HCT116 (cell line): ENCODE results near the gene MRPS5. TPM values are rescaled to one million over a fixed set of nuclear protein-coding genes. Genes with fewer than 3 reads are reported as not detected.

Experiments used
- ATAC-seq: fragments of 200-7000 bp; cut with Tn5 transposase; 2 replicates; pipeline ENCODE4 v1.9.1; 2020; ENCODE audit warnings: mild to moderate bottlenecking, moderate library complexity
- BruUV-seq: library from RNA; stranded (reverse); fragments of 400-500 nt; replicated peaks from 2 replicates; lab custom pipeline; 2021; lab: Mats Ljungman, UMichigan
- CTCF ChIA-PET: fragments of 300-600 bp; sonication (Branson Sonifier 250); formaldehyde crosslinking; loops from one replicate; lab custom pipeline; 2021; ENCODE audit warnings: antibody characterized with exemption; lab: Charles Lee
- POLR2A ChIA-PET: fragments of 300-600, 350-600 bp; sonication (Branson Sonifier 250); formaldehyde crosslinking; loops from one replicate; lab custom pipeline; 2021; ENCODE audit warnings: antibody characterized with exemption; lab: Charles Lee
- RAD21 ChIA-PET, 2 experiments: fragments of 300-600 bp; sonication (Branson Sonifier 250); formaldehyde crosslinking; loops; one replicate each; lab custom pipeline; 2023; ENCODE audit warnings: low total read pairs in 2 of 2; ENCODE audit not compliant: uncharacterized antibody in 2 of 2, unreplicated experiment in 2 of 2, low non-redundant PET in 1 of 2; lab: Charles Lee
- DNase-seq: peaks from one replicate; pipeline ENCODE4 v3.0.0-alpha.2; 2010; ENCODE audit warnings: low read depth, low spot score
- H2AFZ ChIP-seq: fragments of 200-600 bp; shearing (Covaris generic), sonication (generic); 2 replicates; pipeline ENCODE4 v1.6.1; 2017; ENCODE audit warnings: low read depth, mixed run types, mixed read lengths, antibody characterized with exemption, low read length; ENCODE audit not compliant: poor library complexity, severe bottlenecking
- H3K27ac ChIP-seq: 2 replicates; pipeline ENCODE4 v1.5.1; 2012; ENCODE audit warnings: low read depth, low read length
- H3K27me3 ChIP-seq: fragments of 200-600 bp; sonication (generic); 2 replicates; pipeline ENCODE4 v1.6.1; 2016; ENCODE audit warnings: mixed run types, low read length, mixed read lengths; ENCODE audit not compliant: insufficient read depth
- H3K36me3 ChIP-seq, 2 experiments: fragments of 200-500 bp in 1 of 2; fragments of 200-600 bp in 1 of 2; sonication (Bioruptor generic) in 1 of 2; sonication (generic) in 1 of 2; 2 replicates each; pipeline versions ENCODE4 v1.5.1 to v1.6.1; 2014 to 2016; ENCODE audit warnings: low read length in 2 of 2, inconsistent platforms in 1 of 2, mixed read lengths in 1 of 2, mixed run types in 1 of 2; ENCODE audit not compliant: insufficient read depth in 2 of 2, control insufficient read depth in 1 of 2
- H3K4me1 ChIP-seq, 2 experiments: fragments of 200-600 bp in 1 of 2; sonication (generic) in 1 of 2; 2 replicates each; pipeline versions ENCODE4 v1.5.1 to v1.6.1; 2012 to 2017; ENCODE audit warnings: low read length in 2 of 2, inconsistent platforms in 1 of 2, mild to moderate bottlenecking in 1 of 2, mixed read lengths in 1 of 2, mixed run types in 1 of 2, moderate library complexity in 1 of 2; ENCODE audit not compliant: insufficient read depth in 2 of 2, control insufficient read depth in 1 of 2
- H3K4me2 ChIP-seq: fragments of 200-600 bp; sonication (generic); 2 replicates; pipeline ENCODE4 v1.6.1; 2017; ENCODE audit warnings: mixed run types, low read length, mixed read lengths
- H3K4me3 ChIP-seq, 2 experiments: fragments of 200-600 bp in 1 of 2; sonication (generic) in 1 of 2; replicated peaks in 1 of 2; 2 replicates each; pipeline ENCODE4 v1.5.1; 2011 to 2016; ENCODE audit warnings: low read length in 2 of 2, control low read depth in 1 of 2, low read depth in 1 of 2, mild to moderate bottlenecking in 1 of 2, mixed read lengths in 1 of 2, mixed run types in 1 of 2
- H3K79me2 ChIP-seq: fragments of 200-600 bp; sonication (generic); 2 replicates; pipeline ENCODE4 v1.6.1; 2017; ENCODE audit warnings: mild to moderate bottlenecking, mixed run types, low read length, moderate library complexity, mixed read lengths; ENCODE audit not compliant: insufficient read depth
- H3K9ac ChIP-seq: fragments of 200-600 bp; sonication (generic); 2 replicates; pipeline ENCODE4 v1.6.1; 2016; ENCODE audit warnings: low read length, mixed read lengths
- H3K9me2 ChIP-seq: fragments of 200-600 bp; sonication (generic), shearing (Covaris generic); 2 replicates; pipeline ENCODE4 v1.6.1; 2017; ENCODE audit warnings: mixed run types, mild to moderate bottlenecking, moderate library complexity; ENCODE audit not compliant: insufficient read depth
- H3K9me3 ChIP-seq, 2 experiments: fragments of 200-500 bp in 1 of 2; fragments of 200-600 bp in 1 of 2; sonication (Bioruptor generic) in 1 of 2; sonication (generic) in 1 of 2; 2 replicates each; pipeline ENCODE4 v1.6.1; 2014 to 2017; ENCODE audit warnings: low read length in 2 of 2, mixed read lengths in 2 of 2, inconsistent platforms in 1 of 2, low read depth in 1 of 2, mild to moderate bottlenecking in 1 of 2, mixed run types in 1 of 2, moderate library complexity in 1 of 2; ENCODE audit not compliant: control insufficient read depth in 1 of 2, insufficient read depth in 1 of 2
- H4K20me1 ChIP-seq: fragments of 200-600 bp; sonication (generic), shearing (Covaris generic); 2 replicates; pipeline ENCODE4 v1.6.1; 2017; ENCODE audit warnings: mixed run types, mild to moderate bottlenecking, moderate library complexity; ENCODE audit not compliant: insufficient read depth
- ATF3 ChIP-seq: IDR thresholded peaks from 2 replicates; pipeline ENCODE4 v1.6.1; 2012
- CBX3 ChIP-seq: IDR thresholded peaks from 2 replicates; pipeline ENCODE4 v1.6.1; 2012; ENCODE audit warnings: low read depth
- CEBPB ChIP-seq: IDR thresholded peaks from 2 replicates; pipeline ENCODE4 v1.6.1; 2012; ENCODE audit warnings: low read depth
- EGR1 ChIP-seq: IDR thresholded peaks from 2 replicates; pipeline ENCODE4 v1.6.1; 2012; ENCODE audit warnings: low read depth
- POLR2AphosphoS5 ChIP-seq: IDR thresholded peaks from 2 replicates; pipeline ENCODE4 v1.6.1; 2011; ENCODE audit warnings: mild to moderate bottlenecking, low read depth, low read length, moderate library complexity
- RAD21 ChIP-seq: IDR thresholded peaks from 2 replicates; pipeline ENCODE4 v1.6.1; 2012; ENCODE audit warnings: low read depth, mild to moderate bottlenecking
- SIN3A ChIP-seq: IDR thresholded peaks from 2 replicates; pipeline ENCODE4 v1.6.1; 2012; ENCODE audit warnings: low read depth
- SP1 ChIP-seq: IDR thresholded peaks from 2 replicates; pipeline ENCODE4 v1.6.1; 2012; ENCODE audit warnings: low read depth
- TCF7L2 ChIP-seq: IDR thresholded peaks from 2 replicates; pipeline ENCODE4 v1.7.0; 2011; ENCODE audit warnings: borderline replicate concordance, inconsistent platforms; ENCODE audit not compliant: insufficient read depth, insufficient read length; ENCODE audit errors: extremely low read depth
- intact Hi-C: fragments of 100-400 bp; cut with micrococcal nuclease; formaldehyde crosslinking; loops from 2 replicates; pipeline ENCODE4 v1.10.0; 2022
- total RNA-seq: library from RNA; stranded (reverse); gene quantifications from one replicate; pipeline ENCODE4 v1.2.1, GENCODE V29; 2021; ENCODE audit not compliant: unreplicated experiment
- TF ChIP-seq, protein P1 (sequence below): IDR thresholded peaks from 2 replicates; pipeline ENCODE4 v1.6.1; 2012
- TF ChIP-seq, protein P2 (sequence below): IDR thresholded peaks from 2 replicates; pipeline ENCODE4 v1.6.1; 2011; ENCODE audit warnings: mild to moderate bottlenecking, low read length, moderate library complexity; ENCODE audit not compliant: insufficient replicate concordance; ENCODE audit errors: extremely low read depth

MRPS5 gene
- total RNA-seq, 1 experiment from 2014 or later: 70.6 TPM

GRCh38 chr2:95056461-95057459 lies 64.8 kb downstream of the MRPS5 start:
- Histone ChIP-seq H3K4me3 (no peak overlapping the region), H3K4me1 (peaks cover 0 to 3% of the 10 kb centered on the region in 2 experiments; a peak in 1 of 4 replicates), H3K9ac (no peak overlapping the region), H3K79me2 (no peaks in the 10 kb centered on the region), H3K27ac (no peak overlapping the region), H3K9me2 (no peaks in the 10 kb centered on the region), H3K27me3 (peaks cover 12% of the 10 kb centered on the region; the same call in 1 of the 2 replicates), H2AFZ (no peak overlapping the region), H3K9me3 (no peaks in the 10 kb centered on the region), H3K36me3 (no peaks in the 10 kb centered on the region), H4K20me1 (no peaks in the 10 kb centered on the region), H3K4me2 (no peak overlapping the region)
- BruUV-seq: no TSS peak
- DNase-seq (no peak), ATAC-seq (no peak)
- ChIA-PET RAD21 (no interaction called here), POLR2A (no interaction called here), CTCF (no interaction called here)
- TF ChIP-seq EGR1 (no peak), CEBPB (no peak), RAD21 (no peak), SP1 (no peak), SIN3A (no peak), CBX3 (no peak), ATF3 (no peak), POLR2AphosphoS5 (no peak), TCF7L2 (no peak)
- TF ChIP-seq, protein P1, sequence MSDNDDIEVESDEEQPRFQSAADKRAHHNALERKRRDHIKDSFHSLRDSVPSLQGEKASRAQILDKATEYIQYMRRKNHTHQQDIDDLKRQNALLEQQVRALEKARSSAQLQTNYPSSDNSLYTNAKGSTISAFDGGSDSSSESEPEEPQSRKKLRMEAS: no peak
- TF ChIP-seq, protein P2, sequence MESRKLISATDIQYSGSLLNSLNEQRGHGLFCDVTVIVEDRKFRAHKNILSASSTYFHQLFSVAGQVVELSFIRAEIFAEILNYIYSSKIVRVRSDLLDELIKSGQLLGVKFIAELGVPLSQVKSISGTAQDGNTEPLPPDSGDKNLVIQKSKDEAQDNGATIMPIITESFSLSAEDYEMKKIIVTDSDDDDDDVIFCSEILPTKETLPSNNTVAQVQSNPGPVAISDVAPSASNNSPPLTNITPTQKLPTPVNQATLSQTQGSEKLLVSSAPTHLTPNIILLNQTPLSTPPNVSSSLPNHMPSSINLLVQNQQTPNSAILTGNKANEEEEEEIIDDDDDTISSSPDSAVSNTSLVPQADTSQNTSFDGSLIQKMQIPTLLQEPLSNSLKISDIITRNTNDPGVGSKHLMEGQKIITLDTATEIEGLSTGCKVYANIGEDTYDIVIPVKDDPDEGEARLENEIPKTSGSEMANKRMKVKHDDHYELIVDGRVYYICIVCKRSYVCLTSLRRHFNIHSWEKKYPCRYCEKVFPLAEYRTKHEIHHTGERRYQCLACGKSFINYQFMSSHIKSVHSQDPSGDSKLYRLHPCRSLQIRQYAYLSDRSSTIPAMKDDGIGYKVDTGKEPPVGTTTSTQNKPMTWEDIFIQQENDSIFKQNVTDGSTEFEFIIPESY: no peak
- intact Hi-C loops: no loop called here
